Endothelial cell of umbilical vein (primary cell): ENCODE measurements around the gene S100Z. TPM values are rescaled to one million over a fixed set of nuclear protein-coding genes. Genes with fewer than 3 reads are reported as not detected.

Source experiments
- BruUV-seq: library from RNA; stranded (reverse); fragments of 400-500 nt; replicated peaks from 2 replicates; lab custom pipeline; 2021; lab: Mats Ljungman, UMichigan
- CTCF ChIA-PET: fragments of 300-600, 350-600 bp; sonication (Branson Sonifier 250); formaldehyde crosslinking; loops from one replicate; lab custom pipeline; 2021; ENCODE audit warnings: antibody characterized with exemption, inconsistent platforms; lab: Charles Lee
- POLR2A ChIA-PET: fragments of 300-600, 350-600 bp; sonication (Branson Sonifier 250); formaldehyde crosslinking; loops from one replicate; lab custom pipeline; 2021; ENCODE audit warnings: antibody characterized with exemption, inconsistent platforms; lab: Charles Lee
- DNase-seq: peaks from one replicate; pipeline ENCODE4 v3.0.0-alpha.2; 2011; ENCODE audit warnings: low read depth, low spot score
- FAIRE-seq: peaks from 2 replicates; lab custom pipeline; 2011; peaks lifted over from hg19 to GRCh38; lab: Jason Lieb, UNC
- H2AFZ ChIP-seq: 2 replicates; pipeline ENCODE4 v1.6.0; 2012; ENCODE audit warnings: low read depth, low read length, control low read depth, inconsistent platforms
- H3K27ac ChIP-seq: 2 replicates; pipeline ENCODE4 v1.5.1; 2011; ENCODE audit warnings: low read depth, mild to moderate bottlenecking, control low read depth, low read length, moderate library complexity; ENCODE audit not compliant: insufficient read depth
- H3K27me3 ChIP-seq, 2 experiments: 2 replicates each; pipeline versions ENCODE4 v1.6.0 to v1.6.1; 2011; ENCODE audit warnings: low read length in 2 of 2, mixed read lengths in 1 of 2; ENCODE audit not compliant: control insufficient read depth in 2 of 2, insufficient read depth in 2 of 2
- H3K36me3 ChIP-seq, 2 experiments: 2 replicates in 1 of 2; 3 replicates in 1 of 2; pipeline ENCODE4 v1.5.1; 2011; ENCODE audit warnings: low read length in 2 of 2, mild to moderate bottlenecking in 1 of 2, moderate library complexity in 1 of 2; ENCODE audit not compliant: control insufficient read depth in 2 of 2, insufficient read depth in 2 of 2; ENCODE audit errors: extremely low read depth in 1 of 2
- H3K4me1 ChIP-seq: 3 replicates; pipeline ENCODE4 v1.5.1; 2011; ENCODE audit warnings: mild to moderate bottlenecking, low read length; ENCODE audit not compliant: control insufficient read depth, insufficient read depth; ENCODE audit errors: extremely low read depth
- H3K4me2 ChIP-seq: 2 replicates; pipeline ENCODE4 v1.6.1; 2011; ENCODE audit warnings: low read length, control low read depth, mixed read lengths; ENCODE audit not compliant: insufficient read depth
- H3K4me3 ChIP-seq, 3 experiments: fragments of 200-600 bp in 1 of 3; sonication (generic), shearing (Covaris generic) in 1 of 3; replicated peaks in 1 of 3; 2 replicates each; pipeline ENCODE4 v1.5.1; 2011 to 2016; ENCODE audit warnings: control low read depth in 3 of 3, low read length in 3 of 3, mild to moderate bottlenecking in 2 of 3, inconsistent platforms in 1 of 3, low read depth in 1 of 3, moderate library complexity in 1 of 3; ENCODE audit not compliant: insufficient read depth in 1 of 3
- H3K79me2 ChIP-seq: 2 replicates; pipeline ENCODE4 v1.6.0; 2012; ENCODE audit warnings: low read length, inconsistent platforms; ENCODE audit not compliant: control insufficient read depth, insufficient read depth
- H3K9ac ChIP-seq: replicated peaks from 2 replicates; pipeline ENCODE3; 2011; ENCODE audit warnings: low read length, control low read depth; ENCODE audit not compliant: insufficient read depth; ENCODE audit errors: extremely low read depth
- H3K9me1 ChIP-seq: replicated peaks from 3 replicates; pipeline ENCODE4 v1.6.0; 2011; ENCODE audit warnings: mild to moderate bottlenecking, low read length; ENCODE audit not compliant: control insufficient read depth, insufficient read depth; ENCODE audit errors: extremely low read depth
- H3K9me3 ChIP-seq: replicated peaks from 2 replicates; pipeline ENCODE4 v1.5.1; 2012; ENCODE audit warnings: low read length, inconsistent platforms; ENCODE audit not compliant: control insufficient read depth, insufficient read depth
- H4K20me1 ChIP-seq: replicated peaks from 2 replicates; pipeline ENCODE3; 2011; ENCODE audit warnings: mild to moderate bottlenecking, low read length; ENCODE audit not compliant: control insufficient read depth, insufficient read depth; ENCODE audit errors: extremely low read depth
- EZH2 ChIP-seq: IDR thresholded peaks from 2 replicates; pipeline ENCODE4 v1.6.1; 2012; ENCODE audit warnings: borderline replicate concordance, low read depth, mild to moderate bottlenecking, moderate library complexity, low read length, inconsistent platforms; ENCODE audit not compliant: severe bottlenecking
- GATA2 ChIP-seq: IDR thresholded peaks from 2 replicates; pipeline ENCODE4 v1.7.0; 2011; ENCODE audit warnings: low read depth, mild to moderate bottlenecking, moderate library complexity, mixed read lengths, low read length; ENCODE audit not compliant: insufficient read length, insufficient read depth
- MYC ChIP-seq: IDR thresholded peaks from one replicate; pipeline ENCODE4 v1.6.1; 2011; ENCODE audit warnings: mild to moderate bottlenecking, low read depth, low read length
- POLR2AphosphoS5 ChIP-seq: IDR thresholded peaks from 2 replicates; pipeline ENCODE4 v1.6.1; 2012; ENCODE audit warnings: low read depth, mild to moderate bottlenecking, control low read depth, low read length, moderate library complexity; ENCODE audit not compliant: insufficient read depth
- dilution Hi-C: fragments of 300-500 bp; cut with MboI; formaldehyde crosslinking; loops from one replicate; pipeline ENCODE4 v1.15.0; 2019; ENCODE audit warnings: low sequenced_read_pairs; ENCODE audit not compliant: extremely low pct_ligation_motif_present
- intact Hi-C: fragments of 100-400 bp; cut with micrococcal nuclease; formaldehyde crosslinking; loops from one replicate; pipeline ENCODE4 v1.10.0; 2022
- polyA plus RNA-seq, 4 experiments: library from polyadenylated mRNA; depleted of rRNA in 3 of 4; stranded (reverse) in 3 of 4; unstranded in 1 of 4; fragments of >200 nt; gene quantifications; 2 replicates each; pipeline versions ENCODE4 v1.2.1 to v1.2.3, GENCODE V29; 2011 to 2012; ENCODE audit warnings: missing spikeins in 1 of 4
- total RNA-seq: library from RNA; stranded (reverse); gene quantifications from 2 replicates; pipeline ENCODE4 v1.2.3, GENCODE V29; 2021
- TF ChIP-seq, protein P1 (sequence below): IDR thresholded peaks from 2 replicates; pipeline ENCODE4 v1.6.1; 2011; ENCODE audit not compliant: insufficient read depth, insufficient read length

The S100Z gene
- total and polyA plus RNA-seq, 2 donors (not counting 3 experiments of a cell fraction or from before 2014, with no cell fraction given): not detected

DNA sequence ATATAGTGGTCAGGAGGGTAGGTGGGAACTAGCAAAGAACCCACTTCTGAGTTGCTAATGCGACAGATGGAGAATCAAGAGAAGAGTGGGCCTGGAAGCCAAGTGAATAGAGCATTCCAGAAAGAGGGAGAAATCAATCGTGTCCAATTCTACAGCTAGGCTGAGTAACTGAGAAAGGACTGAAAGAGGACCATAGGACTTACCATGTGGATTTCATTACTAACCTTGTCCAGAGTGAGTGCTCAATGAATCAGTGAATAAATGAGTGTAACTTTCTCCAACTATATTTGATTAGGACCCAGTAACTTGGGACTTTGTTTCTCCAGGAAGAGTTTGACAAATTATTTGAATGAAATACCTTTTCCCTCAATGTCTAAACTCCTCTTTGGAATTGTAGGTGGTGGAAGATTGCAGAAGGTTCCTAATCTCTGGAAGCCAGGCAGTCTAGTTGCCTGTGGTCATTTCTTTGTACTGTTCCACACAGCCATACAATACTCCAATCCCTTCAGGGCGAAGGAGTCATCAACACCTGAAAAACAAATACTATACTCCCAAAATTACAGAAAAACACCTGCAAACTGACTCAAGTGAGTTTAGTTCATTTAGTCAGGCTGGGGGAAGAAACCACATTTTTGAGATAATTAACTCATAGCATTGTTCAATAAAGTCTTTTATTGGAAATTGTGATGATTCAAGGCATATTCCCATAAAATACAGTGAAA lies 33.5 kb upstream of the S100Z start:
- Histone ChIP-seq H3K9me3 (no peaks in the 10 kb centered on the region), H3K27ac (no peak overlapping the region), H4K20me1 (no peaks in the 10 kb centered on the region), H2AFZ (no peak overlapping the region), H3K36me3 (no peaks in the 10 kb centered on the region), H3K79me2 (peaks cover 16% of the 10 kb centered on the region), H3K9me1 (no peaks in the 10 kb centered on the region), H3K9ac (no peak overlapping the region), H3K4me1 (peaks cover 23% of the 10 kb centered on the region), H3K4me3 (no peak overlapping the region), H3K4me2 (no peak overlapping the region), H3K27me3 (no peaks in the 10 kb centered on the region)
- dilution Hi-C loops (loop anchor here (25.0 kb wide), 1 partner anchor 129 kb away; no protein-coding TSS in a partner anchor), intact Hi-C loops (loop anchor here (5.0 kb wide), 1 partner anchor 99 kb away; the partner anchor contains the start of gene F2R)
- ChIA-PET POLR2A (interaction anchor here (0.7 to 0.8 kb wide), 2 partner anchors 9 to 10 kb away, joined by 3 read pairs; no protein-coding TSS in a partner anchor), CTCF (interaction anchor here (4.8 to 6.9 kb wide), 3 partner anchors 10 to 42 kb away, joined by 31 to 57 read pairs (median 52); no protein-coding TSS in a partner anchor)
- no peak for FAIRE-seq
- DNase-seq: no peak
- BruUV-seq: no TSS peak
- TF ChIP-seq, protein P1, sequence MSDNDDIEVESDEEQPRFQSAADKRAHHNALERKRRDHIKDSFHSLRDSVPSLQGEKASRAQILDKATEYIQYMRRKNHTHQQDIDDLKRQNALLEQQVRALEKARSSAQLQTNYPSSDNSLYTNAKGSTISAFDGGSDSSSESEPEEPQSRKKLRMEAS: no peak
- TF ChIP-seq POLR2AphosphoS5 (no peak), EZH2 (no peak), GATA2 (no peak), MYC (no peak)
